ENCODE measurements around the gene TPTE2. TPM values are rescaled to one million over a fixed set of nuclear protein-coding genes. Genes with fewer than 3 reads are reported as not detected.

The TPTE2 gene
- total and polyA plus RNA-seq, 9 donors = 0.11 to 0.18 TPM; not detected in 7

- no peaks in the 10 kb centered on the region for H3K27me3 ChIP-seq
- no peak for TF ChIP-seq CTCF (IDR thresholded peaks at IDR 0.05)
- no peak for TF ChIP-seq POLR2A (IDR thresholded peaks at IDR 0.05)
- no peak for TF ChIP-seq EP300 (IDR thresholded peaks at IDR 0.05)
- no peaks in the 10 kb centered on the region for H3K9me3 ChIP-seq
- no peak for DNase-seq
- H3K36me3 ChIP-seq = no peaks in the 10 kb centered on the region
- intact Hi-C loops (cut with DNase I) = no loop called here
- H3K27ac ChIP-seq = no peak overlapping the region
- H3K4me1 ChIP-seq (ENCODE audit: insufficient read depth) = no peaks in the 10 kb centered on the region
- 74 to 85% (median 83%) methylated on average over 27 to 30 of the region's 30 CpGs for WGBS, 3 donors
- H3K4me3 ChIP-seq = no peak overlapping the region
Observed at GRCh38 chr13:19382111-19382510, 179.2 kb downstream of the TPTE2 start.

Other genes starting within 250 kb of the TPTE2 start
- 10 to 100 TPM; 32.9 to 47.2 (median 38.3) TPM for gene MPHOSPH8, start 72.1 kb upstream of the TPTE2 start, total RNA-seq
- gene MPHOSPH8, start 72.1 kb upstream of the TPTE2 start, polyA plus RNA-seq = 10 to 100 TPM; 44.3 to 58.4 TPM
- gene PSPC1, start 221.4 kb upstream of the TPTE2 start, total RNA-seq = 10 to 100 TPM; 46.3 to 74.0 (median 66.8) TPM
- gene PSPC1, start 221.4 kb upstream of the TPTE2 start, polyA plus RNA-seq = 10 to 100 TPM; 34.7 to 35.0 TPM